NCI-H1436 (cell line): ENCODE data around the gene NRP1.
"Not testable (repeated sequence)": the region's sequence is repeated elsewhere in the genome, so short reads cannot be mapped to it uniquely, and the experiment has no call there.

Experiments used
- DNase-seq: peaks from one replicate; lab custom pipeline; 2025; lab: John Stamatoyannopoulos, UW

NRP1 gene

DNA sequence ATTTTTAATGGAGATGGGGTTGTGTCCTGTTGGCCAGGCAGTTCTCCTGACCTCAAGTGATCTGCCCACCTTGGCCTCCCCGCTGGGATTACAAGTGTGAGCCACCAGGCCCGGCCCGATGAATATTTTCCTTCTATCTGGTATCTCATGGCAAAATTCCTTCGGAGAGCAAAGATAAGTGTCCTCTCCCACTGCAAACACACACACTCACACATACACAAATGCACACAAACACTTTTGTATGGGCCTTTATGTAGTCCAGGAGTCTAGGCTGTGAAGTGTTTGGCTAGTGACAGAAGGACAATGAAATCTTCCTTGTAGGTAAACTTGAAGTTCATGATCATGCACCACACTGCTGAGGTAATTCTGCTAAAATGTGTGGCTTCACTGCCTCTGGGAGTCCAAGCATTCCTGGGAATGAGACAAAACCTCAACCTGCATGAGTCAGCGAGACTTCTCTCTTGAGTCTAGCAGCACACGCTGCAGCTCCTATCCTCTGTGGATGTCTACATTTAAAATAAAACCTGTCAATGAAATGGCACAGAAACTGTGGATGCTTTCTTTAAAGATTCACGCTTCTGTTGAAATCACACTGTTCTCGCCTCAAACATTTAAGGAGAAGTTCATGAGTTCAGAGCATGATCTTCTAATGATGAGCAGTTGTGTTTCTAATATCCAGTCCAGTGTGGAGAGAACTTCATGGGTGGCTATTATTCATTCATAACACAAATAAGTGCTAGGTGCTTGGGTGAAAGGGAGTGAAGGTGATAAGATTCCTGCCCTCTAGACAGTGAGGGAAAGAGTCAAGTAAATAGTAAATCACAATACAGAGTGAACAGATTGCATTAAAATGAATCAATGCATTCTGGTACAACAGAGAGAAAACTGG is 96.5 kb downstream of the NRP1 start:
- no peak for DNase-seq

DNA sequence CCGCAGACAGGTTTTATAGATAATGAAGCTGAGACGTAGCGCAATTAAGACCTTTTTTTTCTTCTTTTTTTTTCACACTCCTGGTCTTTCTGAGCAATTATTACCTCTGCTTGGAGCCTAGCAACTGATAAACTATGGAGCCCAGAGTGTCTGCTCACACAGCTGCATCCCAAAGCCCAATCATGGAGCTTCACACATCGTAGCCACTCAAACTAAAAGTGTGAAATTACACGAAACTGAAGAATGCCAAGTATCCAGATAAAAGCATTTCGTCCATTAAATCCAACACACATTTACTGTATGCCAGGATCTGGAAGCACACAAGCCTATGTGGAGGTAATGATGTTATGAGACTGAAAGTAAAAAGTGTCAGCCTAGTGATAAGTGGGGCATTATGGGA is 97.6 kb downstream of the NRP1 start:
- no peak for DNase-seq

DNA sequence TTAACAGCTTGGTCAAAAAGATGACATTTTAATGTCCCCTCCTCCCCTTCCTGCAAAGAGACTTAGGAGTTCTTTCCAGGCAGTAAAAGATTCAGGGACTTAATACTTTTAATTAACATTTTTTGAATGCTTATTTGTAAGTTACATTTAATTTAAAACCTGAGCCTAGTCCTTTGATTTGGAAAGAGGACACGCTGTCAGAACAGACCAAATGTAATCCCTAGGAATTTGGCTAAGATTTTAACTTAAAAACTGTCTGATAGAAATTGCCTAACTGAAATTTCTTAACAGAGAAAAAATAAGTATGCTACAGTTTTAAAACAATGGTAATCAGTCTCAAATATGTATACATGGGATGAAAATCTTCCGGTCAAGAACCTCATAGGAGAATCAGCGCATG is 98.5 kb downstream of the NRP1 start:
- no peak for DNase-seq

DNA sequence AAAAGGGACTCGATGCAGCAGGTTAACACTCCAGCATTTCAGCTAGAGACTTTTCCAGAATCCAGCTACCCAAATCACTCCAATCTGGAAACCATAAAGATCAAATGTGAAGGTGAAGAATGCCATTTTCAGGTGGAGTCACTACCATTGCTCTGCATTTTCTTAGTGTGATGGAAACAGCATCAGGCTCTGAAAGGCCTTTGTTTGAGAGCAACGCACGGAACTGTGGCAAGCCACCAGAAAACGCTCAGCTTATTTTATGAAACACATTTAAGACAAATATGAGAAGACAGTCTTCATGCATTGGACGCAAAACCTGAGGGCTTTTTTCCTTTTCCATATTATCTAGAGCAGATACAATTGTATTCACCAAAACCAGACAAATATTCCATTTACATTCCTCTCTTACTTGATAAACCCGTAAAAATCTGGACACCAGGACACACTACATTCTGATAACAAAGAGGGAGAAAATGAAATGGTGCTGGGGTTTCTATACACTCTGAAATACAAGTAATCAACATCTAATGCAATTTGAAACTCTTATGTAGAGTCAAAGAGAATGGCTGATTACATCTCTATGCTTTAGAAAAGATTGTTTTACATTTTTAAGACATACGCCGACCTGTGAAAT is 99.1 kb downstream of the NRP1 start:
- no peak for DNase-seq

DNA sequence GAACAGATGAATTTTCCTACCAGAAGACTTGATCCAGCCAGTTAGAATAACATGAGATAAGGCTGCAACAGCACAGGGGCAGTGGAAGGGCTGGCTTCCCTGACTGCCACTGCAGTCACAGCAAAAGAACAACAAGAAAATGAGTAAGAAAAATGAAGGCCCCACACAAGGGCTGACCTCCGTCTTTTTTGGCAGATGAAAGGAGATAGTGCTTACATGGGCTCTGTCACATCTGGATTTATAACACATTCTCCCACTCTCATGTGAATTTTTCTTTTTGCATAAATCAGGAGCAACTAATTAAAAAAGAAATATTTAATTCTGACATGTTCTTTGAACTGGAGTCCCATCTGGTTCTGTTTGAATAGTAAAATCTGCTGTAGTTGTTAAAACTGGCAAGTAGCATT is 99.6 kb downstream of the NRP1 start:
- no peak for DNase-seq

DNA sequence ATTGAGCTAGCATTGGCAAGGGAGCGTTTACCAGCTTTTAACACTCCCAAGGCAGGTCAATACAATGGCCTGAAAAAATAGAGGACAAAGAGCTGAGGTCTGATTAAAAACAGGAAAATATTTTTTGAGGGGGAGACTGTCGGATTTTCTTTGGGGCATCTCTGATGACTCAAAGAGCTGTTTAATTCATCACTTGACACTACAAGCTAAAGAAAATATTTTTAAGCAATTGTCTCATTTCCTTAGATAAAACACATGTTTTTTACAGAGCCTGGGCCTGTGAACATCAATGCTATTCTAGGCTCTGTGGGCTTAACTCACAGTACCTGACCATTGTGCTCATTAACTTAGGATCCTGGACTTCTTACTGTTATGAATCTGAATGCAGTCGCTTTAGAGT is 100.8 kb downstream of the NRP1 start:
- no peak for DNase-seq

DNA sequence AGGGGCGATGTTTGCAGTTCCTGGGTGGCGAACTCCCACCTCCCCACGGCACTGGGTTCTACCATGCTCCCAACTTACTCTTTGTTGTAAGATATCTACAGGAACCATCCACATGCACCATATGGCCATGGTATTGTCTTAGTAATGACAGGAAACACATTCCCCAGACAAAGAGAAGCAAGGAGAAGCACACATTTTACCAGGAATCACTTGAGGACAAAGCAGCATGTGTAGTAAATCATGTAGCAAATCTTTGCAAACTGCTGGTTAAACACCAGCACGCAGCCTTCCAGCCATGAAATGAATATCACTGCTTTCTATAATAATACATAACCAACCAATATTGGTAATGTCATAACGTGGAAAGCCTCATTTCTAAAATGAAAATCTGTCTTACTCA is 101.2 kb downstream of the NRP1 start:
- no peak for DNase-seq

DNA sequence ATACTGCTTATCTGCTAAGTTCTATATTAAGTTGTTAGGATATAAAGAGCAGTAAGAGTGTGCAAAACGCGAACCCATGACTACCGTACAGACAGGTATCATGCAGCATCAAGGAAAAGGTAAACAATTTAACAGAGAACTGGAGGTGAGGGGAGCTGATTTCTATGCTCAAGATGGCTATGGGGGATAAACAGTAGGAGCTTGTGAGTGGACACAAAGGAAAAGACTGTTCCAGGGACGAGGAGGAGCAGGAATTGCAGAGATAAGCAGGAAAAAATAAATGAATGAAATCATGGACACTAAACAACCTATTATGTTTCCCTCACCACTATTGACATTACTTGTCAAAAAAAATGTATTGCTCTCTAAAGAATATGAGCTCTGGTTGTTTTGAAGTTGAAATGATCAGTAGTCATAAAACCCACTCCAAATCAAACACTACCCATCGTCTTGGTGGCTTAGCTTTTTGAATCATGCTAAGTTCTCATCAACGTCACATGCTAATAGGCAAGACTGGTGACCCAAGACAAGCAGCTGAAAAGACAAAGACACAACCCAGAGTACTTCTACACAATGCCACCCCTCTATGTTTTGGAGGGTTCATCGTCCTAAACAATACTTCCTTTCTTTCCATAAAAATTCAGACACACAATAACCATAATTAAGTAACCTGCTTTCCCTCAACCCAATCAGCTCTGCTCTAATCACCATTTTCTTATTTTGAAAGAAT is 102.7 kb downstream of the NRP1 start:
- DNase-seq, result no peak

DNA sequence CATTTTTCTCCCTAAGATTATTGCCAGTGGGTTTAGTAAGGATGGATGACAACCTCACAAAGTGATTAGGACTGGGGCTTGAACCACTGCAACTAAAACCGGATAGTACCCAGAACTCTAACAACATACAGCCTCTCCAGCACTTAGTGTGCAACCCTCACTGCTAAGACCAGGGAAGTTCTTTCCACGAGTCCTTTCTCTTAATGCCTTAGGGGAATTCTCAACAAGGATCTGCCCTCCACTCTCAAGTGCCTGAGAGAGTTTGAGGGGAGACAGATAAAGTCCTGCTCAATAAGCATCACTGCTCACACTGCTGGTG is 104.6 kb downstream of the NRP1 start:
- DNase-seq, result no peak

DNA sequence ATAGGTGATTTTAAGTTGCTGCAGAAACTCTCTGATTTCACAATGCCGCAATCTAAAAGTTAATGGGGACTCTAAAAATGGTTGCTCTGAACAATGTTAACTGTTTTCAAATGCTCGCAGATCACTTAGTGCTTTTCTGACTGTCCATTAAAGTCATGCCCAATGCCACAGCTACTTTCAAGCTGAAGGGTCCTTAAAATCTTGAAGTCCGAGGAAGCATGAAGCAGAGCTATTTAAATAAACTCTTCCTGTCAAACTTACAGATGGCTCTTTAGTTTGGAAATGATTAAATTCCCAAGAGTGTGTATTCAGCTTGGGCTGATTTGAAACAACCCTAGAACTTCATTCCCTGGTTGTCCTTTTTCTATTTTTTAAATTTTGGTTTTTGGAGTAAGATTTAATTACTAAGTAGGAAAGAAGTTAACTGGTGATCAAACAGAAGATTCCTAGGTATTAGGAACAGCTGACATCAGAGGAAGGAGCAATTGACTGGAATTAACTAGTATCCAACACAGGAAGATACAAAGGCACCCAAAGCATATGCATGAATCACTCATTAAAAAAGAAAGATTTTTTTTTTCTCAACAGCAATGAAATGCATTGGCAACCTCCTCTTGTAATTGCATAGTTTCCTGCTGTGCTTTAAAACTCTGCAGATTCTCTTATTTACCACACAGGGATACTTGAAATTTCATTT is 105.1 kb downstream of the NRP1 start:
- DNase-seq, result no peak

DNA sequence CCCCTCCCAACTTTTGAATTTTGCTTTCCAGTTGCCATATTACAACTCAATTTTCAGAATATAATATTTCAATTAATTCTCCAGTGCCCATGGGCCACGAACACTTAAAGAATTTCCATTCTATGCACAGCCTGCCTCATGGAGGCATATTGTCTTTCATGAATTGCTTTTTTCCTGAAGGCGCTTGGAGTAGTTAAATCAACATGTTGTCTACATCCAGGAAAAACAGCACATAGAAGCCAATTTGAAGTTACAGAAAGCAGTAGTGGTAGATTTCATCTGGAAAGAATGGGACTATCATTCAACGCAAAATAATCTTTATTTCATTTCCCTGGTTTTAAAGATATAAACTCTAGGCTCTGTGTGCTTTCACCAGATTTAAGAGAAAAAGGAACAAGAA is 106.0 kb downstream of the NRP1 start:
- no peak for DNase-seq

DNA sequence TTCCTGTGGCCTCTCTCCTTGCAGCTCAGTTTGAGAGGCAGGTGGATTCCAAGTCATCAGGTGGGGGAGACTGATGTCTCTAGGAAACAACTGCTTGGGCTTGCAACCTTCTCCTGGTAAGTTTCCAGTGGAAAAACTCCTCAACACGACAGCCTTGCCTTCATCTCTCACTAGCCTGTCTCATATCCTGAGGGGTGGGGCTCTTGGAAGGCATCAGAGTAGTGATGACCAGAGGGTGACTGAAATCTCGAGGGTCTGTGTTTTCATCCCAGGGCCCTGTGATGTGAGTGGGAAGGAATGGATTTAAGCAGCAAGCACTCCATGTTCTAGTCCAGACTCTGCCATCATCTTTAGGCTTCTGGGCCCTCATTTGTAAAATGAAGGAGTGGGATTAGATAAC is 107.0 kb downstream of the NRP1 start:
- no peak for DNase-seq

DNA sequence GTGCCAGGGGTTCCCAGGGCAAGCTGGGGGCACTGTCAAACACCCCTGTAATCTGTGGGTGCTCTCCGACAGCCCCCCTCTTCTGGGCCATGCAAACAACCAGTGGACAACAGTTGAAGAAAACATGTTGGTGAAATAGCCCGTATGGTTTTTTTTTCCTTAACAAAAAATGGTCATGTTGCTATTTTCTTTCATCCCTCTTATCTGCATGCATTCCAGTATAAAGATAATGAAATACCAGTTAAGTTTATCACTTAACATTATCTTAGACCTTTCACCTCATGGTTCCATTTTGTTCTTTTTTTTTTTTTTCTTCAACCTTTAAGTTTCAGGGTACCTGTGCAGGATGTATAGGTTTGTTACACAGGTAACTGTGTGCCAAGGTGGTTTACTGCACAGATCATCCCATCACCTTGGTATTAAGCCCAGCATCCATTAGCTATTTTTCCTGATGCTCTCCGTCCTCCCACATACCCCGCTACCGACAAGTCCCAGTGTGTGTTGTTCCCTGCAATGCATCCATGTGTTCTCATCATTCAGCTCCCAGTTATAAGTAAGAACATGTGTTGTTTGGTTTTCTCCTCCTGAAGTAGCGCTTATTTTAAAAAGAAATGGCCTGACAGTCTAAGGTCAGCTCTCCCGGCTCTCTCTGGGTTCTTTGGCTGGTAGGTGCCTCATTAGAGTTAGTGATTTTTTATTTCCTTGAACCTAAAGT is 110.1 kb downstream of the NRP1 start:
- DNase-seq, result no peak

DNA sequence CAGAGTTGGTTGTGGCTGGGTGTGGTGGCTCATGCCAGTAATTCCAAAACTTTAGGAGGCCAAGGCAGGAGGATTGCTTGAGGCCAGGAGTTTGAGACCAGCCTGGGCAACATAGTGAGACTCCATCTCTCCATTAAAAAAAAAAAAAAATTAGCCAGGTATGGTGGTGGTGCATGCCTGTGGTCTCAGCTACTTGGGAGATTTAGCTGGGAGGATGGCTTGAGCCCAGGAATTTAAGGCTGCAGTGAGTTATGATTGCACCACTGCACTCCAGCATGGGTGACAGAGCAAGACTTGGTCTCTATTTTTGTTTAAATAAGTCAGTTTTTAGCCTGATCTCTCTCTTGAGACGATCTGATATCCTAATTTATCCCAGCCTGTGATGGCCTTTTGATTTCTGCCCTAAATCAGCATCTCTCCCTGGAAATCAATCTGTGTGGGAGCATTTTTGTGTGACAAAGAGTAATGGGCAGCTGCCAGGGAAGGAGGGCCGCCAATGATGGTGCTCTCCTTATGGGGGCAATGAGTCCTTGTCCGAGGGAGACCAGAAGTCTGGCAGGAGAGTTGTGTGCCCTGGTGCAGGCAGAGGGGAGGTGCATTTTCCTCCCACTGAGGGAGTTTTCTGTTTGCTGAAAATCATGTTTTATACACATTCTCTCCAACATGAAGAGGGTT is 111.0 kb downstream of the NRP1 start:
- DNase-seq, result no peak

DNA sequence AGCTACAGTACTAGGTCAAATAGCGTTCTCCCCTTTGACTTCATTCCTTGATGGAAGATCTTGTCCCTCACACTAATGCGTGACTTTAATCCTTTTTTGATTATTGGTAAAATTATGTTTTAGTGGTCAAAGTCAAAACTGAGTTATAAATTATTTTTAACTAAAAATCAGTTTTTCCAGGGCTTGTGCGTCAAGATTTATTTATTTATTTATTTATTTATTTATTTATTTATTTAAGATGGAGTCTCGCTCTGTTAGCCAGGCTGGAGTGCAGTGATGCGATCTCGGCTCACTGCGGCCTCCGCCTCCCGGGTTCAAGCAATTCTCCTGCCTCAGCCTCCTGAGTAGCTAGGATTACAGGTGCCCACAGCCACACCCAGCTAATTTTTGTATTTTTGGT is 112.2 kb downstream of the NRP1 start:
- DNase-seq, result not testable (repeated sequence)

DNA sequence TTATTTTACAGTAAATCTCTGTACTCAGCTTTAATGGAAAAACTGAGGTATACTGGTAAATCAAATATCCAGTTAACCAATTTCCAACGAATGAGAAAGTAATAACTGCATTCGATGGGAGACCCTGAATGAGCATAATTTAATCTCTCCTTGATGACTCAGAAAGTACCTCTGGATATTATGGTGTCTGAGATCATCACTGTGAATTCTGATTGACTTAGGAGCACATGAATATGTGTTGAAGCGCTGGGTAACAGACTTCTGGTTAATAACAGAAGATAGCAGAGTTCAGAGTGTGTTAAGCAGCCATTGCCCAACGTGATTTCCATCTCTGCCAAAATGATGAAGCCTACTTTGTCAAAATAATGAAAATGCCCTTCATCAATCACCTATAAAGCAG is 116.6 kb downstream of the NRP1 start:
- no peak for DNase-seq

DNA sequence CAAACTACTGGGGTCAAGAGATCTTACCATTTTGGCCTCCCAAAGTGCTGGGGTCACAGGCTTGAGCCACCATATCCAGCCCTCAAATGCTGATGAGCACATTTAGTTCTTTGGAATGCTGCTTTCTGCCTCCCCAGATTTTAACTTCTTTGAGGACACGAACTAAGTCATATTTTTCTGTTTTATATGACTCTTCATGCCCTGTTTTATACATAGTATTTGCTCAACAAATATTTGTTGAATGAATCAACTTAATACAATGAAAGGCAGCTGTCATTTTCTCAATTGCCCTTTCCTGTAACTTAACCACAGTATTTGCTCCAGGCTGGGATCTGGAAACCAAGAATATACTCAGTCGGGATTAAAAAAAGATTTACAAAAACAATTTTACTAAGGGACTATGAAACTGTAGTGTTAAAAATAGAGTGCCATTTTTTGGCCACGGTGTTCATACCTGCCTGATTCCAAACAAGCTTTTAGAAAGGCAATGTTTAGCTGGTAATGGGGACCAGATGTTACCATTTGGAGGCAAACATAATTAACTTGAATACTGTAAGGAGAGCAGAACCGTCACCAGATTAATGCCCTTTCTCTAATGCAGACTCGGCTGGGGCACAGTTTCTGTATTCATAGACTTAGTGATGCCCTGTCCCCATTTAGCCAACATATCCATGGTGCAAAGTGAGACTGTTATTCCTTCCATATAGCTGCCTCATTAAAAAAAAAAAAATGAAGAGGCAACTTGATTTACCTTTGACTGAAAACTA is 117.6 kb downstream of the NRP1 start:
- peak; percentile 42 for DNase-seq

DNA sequence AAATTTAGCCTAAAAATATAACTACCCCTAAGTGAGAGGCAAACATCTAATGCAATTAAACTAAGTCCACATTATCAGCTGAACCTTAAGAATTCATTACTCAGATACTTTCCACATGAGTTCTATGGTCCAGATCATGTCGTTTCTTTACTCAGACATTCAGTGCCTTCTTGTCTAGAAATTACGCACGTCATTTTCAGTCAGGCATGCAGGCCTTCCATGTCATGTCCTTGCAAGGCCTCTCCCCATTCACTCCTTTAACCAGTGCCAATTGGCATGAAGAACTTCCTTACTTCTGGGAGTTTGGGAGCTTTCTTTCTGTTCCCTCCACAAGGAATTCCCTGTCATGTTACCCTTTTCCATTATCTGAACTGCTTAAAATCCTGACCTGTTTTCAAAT is 118.8 kb downstream of the NRP1 start:
- DNase-seq, result no peak

DNA sequence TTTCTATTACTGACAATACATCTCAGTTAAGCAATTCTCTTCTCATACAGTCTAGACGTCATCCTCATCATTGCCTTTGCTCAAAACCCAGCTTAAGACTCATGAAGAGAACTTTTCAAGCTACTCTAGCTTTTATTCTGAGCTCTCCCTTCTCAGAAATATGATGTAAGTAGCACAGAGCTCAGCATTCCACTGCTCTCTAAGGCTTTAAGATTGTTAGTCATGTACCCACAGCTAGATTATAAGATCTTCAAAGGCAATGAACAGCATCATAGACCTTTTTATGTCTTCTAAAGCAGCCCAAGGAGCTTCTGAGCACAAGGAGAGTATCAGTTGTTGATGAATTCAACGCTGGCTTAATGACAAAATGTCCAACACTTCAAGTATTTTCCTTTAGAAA is 119.3 kb downstream of the NRP1 start:
- no peak for DNase-seq

DNA sequence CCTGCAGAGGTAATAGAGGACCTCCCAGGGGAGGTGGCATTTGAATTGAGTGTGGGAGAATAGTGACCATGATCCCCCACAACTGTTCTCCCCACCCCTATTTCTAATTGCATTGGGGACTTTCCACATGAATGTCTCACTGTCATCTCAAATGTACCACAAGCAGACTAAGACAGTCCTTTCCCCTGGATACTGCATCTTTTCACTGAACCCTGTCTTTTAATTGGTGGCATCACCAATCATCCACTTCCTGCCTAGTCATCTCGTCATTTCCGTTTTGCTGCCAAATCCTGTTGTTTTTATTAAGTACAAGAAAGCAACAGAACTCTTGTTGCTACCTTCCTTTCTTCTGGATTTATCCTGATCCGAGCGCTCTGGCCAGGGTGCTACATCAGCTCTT is 120.3 kb downstream of the NRP1 start:
- no peak for DNase-seq
